Dedifferentiated amniotic fluid mesenchymal stem cell (primary cell): ENCODE measurements around the gene PEAK1.

ENCODE experiments used
- DNase-seq: peaks from one replicate; pipeline ENCODE4 v3.0.0-alpha.2; 2016; ENCODE audit errors: extremely low spot score

The PEAK1 gene

DNA sequence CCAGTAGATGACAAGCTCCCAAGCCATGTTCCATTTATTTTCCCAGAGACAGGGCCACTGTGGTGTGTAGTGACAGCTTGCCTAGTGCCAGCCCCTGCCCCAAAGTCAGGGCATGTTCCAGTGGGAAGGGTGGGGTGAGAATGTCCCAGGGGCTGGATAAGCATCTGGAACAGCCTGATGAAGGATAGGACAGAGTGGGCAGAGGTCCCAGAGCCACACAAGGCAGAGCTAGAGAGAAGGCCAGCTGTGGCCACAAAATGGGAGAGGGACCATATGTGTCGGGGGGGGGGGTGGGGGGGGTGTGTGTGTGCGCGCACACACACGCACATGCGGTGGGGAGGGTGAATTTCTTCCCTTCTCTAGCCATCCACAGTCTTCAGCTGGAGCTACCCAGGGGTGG lies 322.0 kb downstream of the PEAK1 start:
- DNase-seq: no peak

DNA sequence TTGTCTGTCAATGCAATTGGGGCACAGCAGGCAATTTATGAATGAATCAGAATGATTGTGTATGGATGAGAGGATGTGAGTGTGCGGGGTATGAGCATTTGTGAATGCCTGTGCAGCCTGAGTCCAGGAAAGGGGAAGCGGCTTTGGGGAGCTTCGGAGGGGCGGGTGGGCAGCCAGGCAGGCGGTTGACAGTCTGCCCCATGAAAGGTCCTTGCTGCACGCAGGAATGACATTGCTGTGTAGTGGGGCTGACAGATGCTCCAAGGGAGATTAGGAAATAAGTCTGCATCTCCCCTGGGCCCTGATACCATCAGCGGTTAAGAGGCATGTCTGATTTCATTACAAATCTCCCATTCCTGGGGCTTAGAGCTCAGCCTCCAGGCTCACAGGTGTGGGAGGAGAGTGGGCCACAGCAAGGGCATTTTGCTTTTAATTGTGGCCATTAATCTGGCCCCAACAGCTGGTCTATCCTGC lies 322.6 kb downstream of the PEAK1 start:
- DNase-seq: no peak

DNA sequence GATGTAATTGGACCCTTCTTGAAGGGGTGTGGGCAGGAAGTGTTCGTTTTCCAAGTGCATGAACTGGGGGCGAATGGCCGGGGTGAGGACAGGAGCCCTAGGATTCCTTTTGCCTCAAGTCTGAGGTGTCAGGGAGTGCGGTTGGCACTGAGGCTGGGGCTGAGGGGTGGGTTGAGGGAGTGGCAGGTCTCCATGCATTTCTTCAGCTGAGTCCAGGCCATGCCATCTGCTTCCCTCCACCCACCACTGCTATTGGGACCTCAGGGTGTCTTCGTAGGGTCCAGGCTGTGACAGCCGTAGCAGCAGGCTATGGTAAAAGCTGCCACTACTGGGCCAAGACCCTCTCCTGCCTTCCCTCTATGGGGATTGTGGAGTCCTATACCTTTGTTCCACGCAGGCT lies 323.4 kb downstream of the PEAK1 start:
- DNase-seq: no peak

DNA sequence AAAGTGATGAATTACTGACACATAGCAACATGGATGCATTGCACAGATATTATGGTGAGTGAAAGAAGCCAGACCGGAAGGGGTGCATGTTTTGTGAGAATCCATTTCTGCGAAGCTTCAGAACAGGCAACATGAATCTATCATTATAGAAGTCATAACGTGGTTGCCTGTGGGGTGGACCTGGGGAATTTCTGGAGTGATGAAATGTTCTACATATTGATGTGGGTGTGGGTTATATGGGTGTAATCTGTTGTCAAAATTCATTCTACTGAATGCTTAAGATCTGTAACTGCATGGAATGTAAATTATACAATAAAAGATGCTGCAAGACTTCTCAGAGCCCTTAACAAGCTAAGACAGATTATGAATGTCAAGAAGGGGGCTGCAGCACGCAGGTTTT lies 323.8 kb downstream of the PEAK1 start:
- DNase-seq: no peak

DNA sequence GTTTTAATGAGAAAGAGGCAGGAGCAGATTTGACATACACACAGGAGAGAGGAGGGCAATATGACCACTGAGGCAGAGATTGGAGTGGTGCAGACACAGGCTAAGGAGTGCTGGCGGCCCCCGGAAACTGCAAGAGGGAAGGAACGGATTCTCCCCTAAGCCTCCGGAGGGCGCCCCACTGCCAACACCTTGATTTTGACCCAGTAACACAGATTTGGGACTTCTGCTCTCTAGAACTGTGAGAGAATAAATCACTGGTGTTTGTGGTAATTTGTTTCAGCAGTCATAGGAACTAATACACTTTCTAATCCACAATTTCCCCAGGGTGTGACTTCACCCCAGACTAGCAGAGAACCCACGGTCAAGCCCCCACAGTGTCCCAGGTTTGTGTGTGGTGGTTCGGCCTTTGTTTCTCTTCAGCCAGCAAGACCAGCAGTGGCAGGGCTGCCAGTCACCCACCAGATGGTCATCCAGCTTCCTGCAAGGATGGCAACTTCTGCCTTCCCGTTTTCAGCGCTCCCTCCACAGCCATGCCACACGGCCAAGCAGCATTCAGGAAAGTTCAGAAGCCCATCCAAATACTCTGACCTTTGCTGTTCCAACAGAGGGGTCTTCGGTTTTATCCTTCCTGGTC lies 325.4 kb downstream of the PEAK1 start:
- no peak for DNase-seq

DNA sequence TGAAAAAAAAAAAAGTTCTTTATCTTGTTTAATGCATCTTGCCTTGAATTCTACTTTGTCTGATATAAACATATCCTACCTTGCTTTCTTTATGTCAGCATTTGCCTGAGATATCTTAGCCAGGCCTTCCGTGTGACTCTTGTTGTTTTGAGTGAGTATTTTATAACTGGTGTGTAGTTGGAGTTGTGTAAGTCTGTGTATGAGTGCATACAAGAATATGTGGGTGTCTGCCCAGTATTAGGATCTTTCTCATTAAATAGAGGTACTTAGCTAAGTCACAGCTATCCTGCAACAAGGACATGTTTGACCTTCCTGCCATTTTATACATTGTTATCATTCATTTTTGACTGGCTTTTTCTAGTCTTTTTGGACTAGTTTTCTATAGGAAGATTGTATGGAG lies 326.5 kb downstream of the PEAK1 start:
- no peak for DNase-seq

DNA sequence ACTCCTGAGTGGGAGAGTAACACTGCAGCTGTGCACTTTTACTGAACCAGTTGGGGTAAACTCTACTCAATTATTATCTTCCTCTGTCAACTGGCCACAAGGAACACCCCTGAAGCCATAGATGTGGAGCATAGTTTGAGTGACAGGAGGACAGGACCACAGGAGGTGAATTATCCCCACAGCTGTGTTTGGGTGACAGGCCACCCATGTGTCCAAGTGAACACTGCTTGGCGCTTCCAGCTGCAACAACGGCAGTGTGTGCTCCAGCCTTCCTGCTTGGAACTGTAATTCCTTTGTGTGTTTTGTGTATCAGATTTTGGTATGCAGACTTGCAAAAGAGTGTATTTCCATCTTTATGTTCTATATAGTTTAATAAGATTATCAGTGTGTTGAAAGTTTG lies 328.8 kb downstream of the PEAK1 start:
- no peak for DNase-seq

DNA sequence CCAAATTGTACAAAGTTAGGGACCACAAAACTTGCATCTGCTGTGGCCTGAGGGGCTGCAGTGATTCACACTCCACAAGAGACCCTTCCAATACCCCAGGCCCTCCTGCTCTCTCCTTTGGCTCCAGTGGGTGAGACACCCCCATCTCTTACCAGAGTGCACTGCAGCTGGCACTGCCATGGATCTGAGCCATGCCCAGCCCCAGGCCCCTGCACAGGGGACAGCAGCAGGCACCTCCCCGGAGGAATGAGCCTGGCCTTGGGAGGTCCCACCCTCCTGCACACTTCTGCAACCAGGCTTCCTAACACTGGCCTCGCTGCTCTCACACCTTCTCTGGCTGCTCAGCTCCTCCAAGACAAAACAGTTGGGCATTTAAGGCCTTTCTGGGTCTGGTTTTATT lies 332.7 kb downstream of the PEAK1 start:
- DNase-seq: no peak

DNA sequence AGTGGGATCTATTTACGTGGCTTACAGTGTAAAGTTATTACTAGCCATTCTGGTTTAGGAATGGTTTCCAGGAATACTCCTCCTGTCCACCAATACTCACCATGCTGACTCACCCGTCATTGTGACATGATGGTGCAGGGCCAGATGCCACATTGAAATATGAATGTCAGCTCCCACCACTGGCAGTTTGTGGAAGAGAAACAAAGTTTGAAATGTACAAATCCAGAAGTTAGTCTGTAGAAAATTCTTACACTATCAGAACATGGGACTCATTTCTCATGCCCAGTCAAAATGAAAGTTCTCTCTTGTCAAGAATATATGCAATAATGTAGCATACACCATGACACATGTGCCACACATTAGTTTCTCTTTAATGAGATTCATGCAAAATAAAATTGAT lies 334.6 kb downstream of the PEAK1 start:
- no peak for DNase-seq

DNA sequence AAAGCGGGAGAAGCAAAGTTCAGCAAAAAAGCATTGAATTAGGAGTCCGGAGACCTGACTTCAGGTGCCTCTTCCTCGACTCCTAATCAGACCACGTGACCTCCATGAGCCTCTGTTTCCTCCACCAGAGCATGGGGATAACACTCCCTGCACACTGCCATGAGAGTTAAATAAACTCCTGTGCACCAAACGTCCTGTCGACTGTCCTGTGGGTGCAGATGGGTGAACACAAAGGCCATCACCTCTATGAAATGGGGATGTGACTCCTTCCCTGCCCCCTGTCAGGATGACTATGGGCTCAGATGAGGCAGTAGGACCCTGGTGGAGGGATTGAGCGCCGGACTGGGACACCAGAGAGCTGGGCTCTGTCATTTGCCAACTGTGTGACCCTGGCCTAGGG lies 335.5 kb downstream of the PEAK1 start:
- DNase-seq: no peak

DNA sequence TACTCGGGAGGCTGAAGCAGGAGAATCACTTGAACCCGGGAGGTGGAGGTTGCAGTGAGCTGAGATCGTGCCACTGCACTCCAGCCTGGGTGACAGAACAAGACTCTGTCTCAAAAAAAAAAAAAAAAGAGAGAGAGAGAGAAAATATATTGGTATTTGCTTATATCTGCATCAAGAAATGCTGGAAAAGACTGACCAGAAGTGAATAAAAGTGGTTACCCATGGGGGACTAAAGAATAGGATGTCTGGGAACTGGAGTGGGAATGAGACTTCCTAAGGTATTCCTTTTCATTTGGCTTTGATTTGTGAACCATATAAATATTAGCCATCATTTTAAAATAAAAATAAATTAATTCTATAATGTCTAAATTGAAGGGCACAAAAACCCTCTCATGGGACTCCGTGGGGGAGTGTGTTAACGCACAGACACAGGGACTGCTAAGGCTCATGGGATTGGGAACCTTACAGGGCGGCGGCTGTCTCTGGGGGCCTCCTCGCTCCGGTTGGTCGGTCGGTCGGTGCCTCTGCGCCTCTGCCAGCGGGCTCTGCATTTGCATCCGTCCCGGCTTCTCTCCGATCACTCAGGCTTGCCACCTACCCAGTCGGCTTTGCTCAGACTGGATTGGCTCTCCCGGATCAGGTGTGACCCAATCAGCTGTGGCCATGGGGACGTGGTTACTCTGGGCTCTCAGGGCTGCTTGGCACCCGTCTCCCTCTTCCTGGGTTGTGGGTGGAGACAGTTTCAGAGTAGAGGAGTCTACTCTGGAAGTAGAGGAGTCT lies 336.3 kb downstream of the PEAK1 start:
- no peak for DNase-seq

DNA sequence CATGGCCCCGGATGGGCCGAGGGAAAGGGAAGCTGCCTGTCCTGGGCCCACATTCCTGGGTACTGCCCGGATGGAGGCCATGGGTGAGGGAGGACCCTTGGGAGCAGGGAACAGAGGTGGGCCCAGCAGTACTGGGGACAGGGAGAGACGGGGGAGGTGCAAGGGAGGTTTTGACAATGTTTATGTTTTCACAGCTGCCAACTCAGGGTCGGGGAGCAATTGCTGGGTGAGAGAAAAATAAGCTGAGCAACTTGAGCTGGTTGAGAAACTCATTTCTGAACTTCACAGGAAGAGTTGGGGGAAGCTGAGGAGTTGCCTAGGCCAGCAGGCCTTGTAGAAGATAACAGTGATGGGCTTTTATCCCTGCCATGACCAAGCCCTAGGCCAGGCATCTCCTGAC lies 337.9 kb downstream of the PEAK1 start:
- no peak for DNase-seq

DNA sequence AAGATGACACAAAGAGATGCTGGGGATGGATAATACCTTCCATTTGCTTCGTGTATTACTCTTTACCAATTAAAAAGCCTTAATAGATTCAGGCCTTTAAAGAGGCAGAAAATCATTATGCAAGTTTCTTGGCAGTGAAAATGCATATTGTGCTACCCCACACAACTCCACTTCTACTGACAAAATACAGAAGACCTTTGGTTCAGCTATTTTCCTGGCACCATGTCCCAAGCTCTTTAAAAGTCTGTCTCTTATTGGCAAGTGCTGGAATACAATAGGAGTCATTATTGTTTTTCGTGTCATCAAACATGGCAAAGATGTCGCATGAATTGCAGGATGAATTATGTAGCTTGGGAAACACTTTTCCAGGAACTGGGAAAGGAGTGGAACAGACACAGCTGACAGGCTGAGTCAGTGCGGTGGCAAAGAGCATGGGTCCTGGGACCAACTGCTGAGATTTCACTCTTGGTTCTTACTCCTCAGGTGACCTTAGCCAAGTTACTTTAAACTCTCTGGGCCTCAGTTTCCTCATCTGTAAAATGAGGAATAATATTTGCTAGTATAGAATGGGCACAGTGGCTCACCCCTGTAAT lies 343.5 kb downstream of the PEAK1 start:
- DNase-seq: no peak

DNA sequence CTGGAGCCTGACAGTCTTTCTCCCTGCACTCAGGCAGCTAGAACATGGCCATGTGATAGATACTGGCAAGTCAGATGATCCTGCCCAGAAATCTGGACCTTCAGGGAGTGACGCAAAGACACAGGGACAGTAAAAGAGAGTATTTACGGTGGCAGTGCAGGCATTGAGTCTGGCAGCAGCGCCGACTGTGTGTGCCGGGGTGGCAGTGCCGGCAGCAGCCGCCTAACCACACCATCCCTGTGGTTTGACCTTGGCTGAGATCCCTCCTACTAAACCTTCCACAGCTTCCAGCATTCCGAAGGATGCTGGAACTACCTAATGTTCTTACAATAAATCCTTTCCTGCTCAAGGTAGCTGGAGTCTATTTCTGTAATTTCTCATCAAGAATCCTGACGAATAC lies 344.4 kb downstream of the PEAK1 start:
- DNase-seq: no peak

DNA sequence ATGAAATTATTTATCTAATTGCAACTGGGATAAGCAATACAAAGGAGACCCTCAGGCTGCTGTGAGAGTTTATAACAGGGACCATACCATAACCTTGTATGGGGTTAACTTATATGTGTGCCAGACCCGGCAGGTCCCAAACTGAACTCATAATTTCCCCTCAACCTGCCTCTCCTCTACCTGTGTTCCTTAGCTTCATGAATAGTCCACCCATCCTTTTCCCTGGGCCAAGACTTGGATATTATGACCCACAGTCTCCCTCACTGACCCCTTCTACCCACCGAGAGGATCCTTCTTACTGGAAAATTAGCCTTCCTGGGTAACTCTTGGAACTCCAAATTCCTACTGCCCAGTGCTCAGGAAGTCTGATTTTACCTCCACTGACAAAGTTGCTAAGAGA lies 345.6 kb downstream of the PEAK1 start:
- no peak for DNase-seq

DNA sequence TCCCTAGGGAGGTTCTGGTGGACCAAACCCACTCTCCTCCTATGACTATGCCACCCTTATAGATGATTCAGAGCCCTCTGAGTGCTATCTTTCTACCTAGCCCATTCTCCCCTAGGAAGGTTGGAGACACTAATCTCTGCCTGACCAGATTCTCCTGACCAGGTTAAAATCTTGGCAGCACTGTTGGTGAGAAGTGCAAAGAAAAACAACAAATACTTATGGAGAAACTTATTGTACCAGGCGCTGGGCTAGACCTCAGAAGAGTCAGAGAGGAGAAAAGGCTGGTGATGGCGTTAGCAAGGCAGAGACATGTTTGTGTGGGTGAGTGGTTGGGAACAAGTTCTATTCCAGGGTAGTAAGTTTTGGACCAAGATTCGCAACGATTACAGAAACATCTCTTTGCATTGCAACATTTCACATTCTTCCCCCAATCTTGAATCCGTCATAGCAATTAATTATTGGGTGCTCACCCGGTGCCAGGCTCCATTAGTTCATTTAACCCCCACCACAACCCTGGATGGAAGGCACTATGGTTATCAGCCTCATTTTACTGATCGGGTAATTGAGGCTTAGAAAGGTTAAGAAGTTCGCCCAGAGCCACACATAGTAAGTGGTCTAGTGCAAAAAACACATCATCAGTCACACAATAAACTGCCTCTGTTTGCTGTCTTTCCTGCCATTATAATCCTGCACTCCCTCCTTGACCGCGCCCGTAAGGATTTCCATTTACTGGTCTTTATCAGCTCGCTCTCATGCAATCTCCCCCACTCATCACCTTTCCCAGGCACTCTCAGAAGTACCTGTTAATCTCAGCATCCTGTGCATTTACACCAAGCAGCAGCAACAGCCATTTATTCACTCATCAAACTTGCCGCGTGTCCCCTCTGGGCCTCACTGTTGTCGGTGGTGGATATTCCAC lies 348.3 kb downstream of the PEAK1 start:
- no peak for DNase-seq

DNA sequence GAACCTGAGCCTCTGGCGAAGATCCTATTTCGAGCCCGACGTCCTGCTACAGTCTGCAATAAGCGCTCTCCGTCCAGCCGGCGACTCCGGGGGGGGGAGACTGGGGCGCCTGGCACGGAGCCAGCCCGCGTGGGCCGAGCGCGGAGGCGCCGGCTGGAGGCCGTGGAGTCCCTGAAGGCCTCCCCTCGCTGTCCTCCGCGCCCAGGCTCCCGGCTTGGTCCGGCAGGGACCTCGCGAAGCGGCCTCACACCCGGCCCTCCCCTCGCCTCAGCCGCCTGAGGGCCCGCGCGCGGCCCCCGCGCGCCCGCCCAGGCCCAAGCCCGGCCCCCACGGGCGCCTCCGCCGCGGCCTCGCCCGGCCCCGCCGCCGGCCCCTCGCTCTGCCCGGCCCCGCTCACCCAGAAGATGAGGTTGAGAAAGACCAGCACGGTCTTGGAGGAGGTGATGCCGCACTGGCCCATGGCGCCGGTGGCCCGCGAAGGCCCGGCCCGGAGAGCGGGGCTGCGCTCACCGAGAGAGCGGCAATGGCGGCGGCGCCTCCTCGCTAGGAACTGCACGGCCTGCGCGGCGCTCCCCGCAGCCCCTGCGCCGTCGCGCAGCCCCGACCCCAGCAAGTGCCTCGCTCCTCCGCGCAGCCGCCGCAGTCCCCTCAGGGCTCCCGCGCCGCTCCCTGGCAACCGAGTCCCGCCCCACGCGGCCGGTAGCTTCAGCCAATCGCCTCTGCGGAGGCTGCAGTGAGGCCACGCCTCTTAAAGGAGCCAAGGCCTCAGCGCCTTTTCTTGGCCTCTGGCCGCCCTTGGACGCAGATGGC lies 349.2 kb downstream of the PEAK1 start, which contains the start of gene TSPAN3:
Gene TSPAN3, minus strand, starts transcription at position 615 of the 810 bp plus-strand sequence. Its CDS starts 155 bp downstream, at position 460.
- DNase-seq: peak; percentile 85

DNA sequence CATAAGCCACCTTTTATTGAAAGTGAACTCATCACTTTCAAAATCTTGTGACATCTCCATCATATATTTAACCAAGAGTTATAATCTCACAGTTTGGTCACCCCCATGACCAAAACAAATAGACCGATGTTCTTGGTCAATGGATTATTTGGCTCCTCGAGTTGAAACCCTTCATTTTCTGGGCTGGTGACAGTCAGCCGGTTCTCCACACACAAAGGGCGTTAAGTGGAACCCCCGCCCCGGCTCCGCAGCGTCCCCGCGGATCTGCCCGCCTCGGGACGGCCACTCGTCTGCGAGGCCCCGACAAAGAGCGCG lies 349.8 kb downstream of the PEAK1 start:
- DNase-seq: no peak

DNA sequence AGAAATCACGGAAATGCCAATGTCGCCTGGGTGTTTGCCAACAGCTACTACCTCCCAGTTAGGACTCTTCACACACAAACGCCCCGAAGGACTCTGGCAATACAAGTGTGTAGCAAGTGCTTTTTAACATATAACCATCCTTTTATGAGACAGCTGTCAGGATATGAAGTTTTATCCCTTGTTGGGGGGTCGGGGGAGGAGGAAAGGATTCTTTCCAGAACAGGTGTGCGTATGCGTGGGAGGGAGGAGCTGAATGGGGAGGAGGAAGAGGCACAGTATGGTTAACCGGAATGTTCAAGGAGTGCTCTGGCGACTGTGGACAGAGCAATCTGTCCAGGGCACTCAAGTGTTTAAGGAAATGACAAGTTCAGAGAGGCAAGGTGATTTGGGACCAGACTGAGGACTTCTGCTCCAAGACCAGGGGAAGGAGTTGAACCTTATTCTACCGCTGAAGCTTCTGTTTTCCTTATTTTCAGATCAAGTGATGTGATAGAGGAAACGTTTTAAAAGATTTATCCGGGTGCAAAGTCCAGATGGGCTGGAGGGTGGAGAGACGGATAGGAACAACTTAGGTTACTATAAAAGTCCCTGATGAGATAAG lies 350.3 kb downstream of the PEAK1 start:
- DNase-seq: no peak

DNA sequence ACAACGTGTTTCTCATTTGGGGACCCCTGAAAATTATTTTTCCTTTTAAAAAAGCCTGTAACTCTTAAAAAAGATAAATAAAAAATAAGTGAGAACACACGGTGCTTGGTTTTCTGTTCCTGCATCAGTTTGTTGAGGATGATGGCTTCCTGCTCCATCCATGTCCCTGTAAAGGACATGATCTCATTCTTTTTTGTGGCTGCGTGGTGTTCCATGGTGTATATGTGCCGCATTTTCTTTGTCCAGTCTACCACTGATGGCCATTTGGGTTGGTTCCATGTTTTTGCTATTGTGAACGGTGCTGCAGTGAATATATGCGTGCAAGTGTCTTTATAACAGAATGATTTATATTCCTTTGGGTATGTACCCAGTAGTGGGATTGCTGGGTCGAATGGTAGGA lies 351.3 kb downstream of the PEAK1 start:
- DNase-seq: no peak
